Fibroblast of the conjunctiva (primary cell): Measurements from ENCODE around the gene ANXA8L1.
"Not testable (repeated sequence)": the region's sequence is repeated elsewhere in the genome, so short reads cannot be mapped to it uniquely, and the experiment has no call there.

Source experiments
- DNase-seq: peaks from one replicate; pipeline ENCODE4 v3.0.0-alpha.2; 2010; ENCODE audit warnings: low read depth

Gene ANXA8L1

DNA sequence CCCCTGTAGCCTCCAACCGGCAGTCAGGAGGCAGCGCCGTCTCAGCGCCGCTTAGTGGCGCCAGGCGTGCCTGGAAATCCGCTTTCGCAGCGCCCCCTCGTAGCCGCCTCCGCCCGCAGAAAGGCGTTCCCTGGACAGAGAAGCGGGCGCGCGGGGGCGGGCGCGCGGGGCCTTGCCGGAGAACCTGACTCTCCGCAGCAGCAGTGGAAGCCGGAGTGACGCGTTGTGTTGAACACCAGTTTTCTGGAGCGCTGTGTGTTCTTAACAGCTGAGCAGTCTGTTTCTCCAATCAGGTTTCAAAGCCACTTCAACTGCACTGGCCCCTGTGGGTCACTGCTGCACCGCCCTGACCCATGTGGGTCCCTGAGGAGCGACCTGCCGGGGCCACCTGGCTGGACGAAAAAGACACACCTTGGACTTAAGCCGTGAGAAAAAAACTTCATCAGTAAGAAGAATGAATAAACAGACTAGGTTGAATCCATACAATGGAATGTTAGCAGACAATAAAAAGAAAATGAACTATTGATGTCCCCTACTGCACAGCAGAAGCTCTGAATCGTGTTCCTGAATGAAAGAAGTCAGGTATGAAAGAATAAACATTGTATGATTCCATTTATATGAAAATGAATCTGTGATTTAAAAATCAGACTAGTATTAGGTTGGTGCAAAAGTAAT, 22.8 kb downstream of the ANXA8L1 start:
- not testable (repeated sequence) for DNase-seq

DNA sequence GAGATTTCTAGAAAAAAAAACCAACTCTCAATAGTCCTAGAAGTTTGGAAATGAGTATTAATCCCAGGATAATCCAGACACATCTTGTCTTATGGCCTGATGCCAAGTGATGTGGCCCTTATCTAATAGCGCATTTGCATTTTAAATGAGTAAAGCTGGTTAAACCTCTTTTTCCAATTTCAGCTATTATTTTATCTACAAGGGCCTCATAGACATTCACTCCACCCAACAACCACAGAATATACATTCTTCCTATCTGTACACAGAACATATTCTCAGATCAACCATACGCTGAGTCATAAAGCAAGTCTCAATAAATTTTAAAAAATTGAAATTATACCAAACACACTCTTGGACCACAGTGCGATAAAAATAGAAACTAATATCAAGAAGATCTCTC, 34.0 kb downstream of the ANXA8L1 start:
- DNase-seq, result not testable (repeated sequence)

DNA sequence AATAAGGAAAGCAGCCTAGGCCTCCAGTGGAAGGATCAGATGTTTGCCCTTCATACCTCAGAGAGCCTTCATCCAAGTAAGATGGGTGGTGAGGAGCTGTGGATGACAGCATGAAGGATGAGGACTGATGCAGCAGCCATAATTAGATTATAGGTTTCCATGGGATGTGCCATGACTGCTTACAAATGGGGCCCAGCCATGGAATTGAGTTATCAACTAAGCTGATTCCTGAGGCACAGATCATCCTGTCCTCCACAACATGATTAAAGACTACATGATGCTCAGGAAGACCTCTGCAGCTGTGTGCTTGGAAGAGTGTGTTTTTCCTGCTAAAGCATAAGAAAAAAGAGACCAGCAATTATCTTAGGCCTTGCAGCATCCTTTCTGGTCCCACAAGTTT, 35.5 kb downstream of the ANXA8L1 start:
- DNase-seq, result not testable (repeated sequence)

DNA sequence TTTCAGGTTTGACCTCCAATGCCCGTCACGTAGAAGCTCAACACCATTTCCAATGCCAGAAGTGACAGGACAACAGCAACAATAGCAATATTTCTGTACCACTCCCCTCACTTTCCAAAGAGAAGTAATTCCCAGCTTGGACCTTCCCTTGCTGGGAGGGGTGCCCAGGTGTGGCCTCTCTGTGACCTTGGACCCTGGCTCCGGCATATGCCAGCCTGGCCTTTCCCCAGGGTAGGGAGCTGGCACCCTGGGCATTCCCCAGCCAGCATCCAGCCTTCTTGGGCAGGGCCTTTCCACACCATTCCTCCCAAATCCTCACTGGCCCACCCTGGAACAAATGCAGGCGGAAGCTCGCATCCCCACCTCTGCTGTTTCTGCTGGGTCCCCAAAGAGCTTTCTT, 37.1 kb downstream of the ANXA8L1 start:
- not testable (repeated sequence) for DNase-seq

DNA sequence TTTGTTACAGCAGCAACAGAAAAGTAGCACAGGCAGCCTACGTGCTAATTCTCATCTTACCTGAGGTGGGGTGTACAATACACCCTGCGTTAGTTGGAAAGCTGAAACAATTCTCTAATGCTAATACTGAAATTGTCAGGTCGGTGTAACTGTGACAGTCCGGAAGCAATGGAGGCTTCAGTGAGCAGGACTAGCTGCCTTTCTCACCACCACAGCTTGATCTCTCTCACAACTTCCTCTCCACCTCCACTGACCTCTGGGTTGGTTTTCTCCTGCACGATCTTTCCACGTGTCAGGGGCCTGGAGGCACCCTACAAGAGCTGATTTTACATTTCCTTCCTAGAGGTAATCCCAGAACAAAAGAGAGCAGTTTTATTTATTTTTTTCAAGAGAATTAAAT, 39.7 kb downstream of the ANXA8L1 start:
- not testable (repeated sequence) for DNase-seq

DNA sequence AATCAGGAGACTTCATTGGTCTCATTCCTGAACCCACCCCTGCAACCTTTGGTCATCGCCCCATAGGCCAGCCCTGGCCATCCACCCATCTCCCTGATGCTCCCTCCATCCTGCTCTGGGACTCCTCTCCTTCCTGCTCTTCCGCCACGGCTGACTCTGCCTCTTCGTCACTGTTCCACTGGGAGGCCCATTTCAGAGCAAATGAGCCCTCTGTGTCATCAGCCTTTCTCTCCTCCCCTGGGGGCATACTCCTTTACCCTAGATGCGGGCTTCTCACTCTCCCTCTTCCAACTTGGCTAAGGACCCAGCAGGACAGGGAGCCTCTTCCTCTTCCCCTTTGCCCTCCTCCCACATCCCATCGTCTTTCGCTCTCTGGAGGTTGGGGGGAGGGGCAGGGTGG, 42.7 kb downstream of the ANXA8L1 start:
- not testable (repeated sequence) for DNase-seq

DNA sequence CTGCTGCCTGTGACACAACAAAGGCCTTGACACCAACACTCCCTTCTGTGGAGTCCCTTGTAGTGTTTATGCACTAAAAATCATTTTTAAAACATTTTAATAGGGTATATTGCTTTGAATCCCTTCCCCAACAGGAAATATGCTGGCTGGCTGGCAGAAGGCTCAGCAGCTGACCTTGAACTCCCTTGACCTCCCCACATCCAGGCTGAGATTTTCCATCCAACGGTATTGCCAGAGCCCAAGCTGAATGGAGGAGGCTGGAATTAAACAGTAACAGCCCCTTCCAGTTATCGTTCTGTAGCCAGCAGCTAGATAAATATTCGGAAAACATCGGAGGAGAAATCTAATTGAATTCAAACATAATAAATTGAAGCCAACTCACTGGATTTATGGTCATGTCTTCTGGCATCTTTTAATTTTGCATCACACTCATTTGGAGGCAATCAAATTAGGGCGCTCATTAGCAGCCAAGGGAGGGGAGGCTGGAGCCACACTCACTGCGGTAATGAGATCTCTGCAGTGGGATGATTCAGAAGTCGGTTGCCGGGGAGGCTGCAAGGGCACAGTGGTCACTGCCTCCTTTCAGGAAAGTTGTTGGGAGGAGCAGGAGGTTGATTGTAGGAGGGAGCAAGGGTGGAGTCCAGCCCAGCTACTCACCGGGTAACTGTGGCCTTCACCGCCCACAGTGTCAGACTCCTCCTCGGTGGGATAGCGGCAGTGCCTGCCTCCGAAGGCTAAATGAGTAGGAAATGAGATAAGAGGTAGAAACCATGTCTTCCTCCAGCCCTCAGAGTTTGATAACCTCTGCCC, 44.2 kb downstream of the ANXA8L1 start:
- DNase-seq, result not testable (repeated sequence)

DNA sequence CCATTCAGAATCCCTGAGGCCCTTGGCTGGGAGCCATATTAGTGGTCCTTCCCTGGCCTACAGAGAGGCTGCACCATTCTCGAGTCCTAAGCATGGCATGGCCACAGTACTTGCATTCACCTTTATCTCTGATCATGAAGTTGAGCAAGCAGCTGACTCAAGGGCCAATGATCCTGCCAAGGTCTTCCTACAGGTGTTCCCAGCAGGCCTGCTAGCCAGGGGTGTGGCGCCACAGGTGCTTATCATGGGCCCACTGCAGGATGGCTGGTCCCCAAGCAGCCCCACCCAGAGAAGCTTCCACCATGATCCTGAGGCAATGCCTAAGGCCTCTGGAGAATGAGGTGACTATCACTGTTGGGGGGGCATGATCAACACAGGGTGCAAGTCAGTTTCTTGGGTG, 48.0 kb downstream of the ANXA8L1 start:
- DNase-seq, result not testable (repeated sequence)

DNA sequence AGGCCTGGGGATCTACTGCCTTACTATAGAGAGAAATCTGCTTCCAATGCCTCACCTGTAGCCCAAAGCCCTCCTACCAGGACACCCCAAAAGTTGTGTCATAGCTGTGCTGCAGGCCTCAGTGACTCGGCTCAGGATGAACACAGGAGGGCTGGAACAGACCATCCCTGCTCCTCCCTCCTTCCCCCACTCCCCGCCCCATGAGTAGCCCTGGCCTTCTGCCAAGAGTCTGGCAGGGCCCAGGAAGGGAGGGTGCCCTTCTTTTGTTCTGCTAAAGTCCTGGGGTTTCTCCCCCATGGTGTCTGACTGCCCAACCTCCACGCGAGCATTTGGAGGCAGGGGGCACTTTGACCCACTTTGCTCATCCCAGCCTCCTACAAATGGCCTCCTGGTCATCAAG, 65.4 kb downstream of the ANXA8L1 start:
- not testable (repeated sequence) for DNase-seq
